ENCODE measurements around the gene GAL3ST2. TPM values are rescaled to one million over a fixed set of nuclear protein-coding genes. Genes with fewer than 3 reads are reported as not detected.
"Not testable (repeated sequence)": the region's sequence is repeated elsewhere in the genome, so short reads cannot be mapped to it uniquely, and the experiment has no call there.

Gene GAL3ST2
- total RNA-seq: under 1 TPM; 0.33 to 0.50 TPM
- under 1 TPM; 0.77 to 0.79 TPM for polyA plus RNA-seq (ENCODE audit: insufficient read length in 2 of 2)
- long read RNA-seq, donor 1: 0 reads
- long read RNA-seq, donor 2: 0 reads
- long read RNA-seq, donor 3: 0 reads
- long read RNA-seq, donor 4: 0 reads

GRCh38 chr2:241776336-241777169 is at the start of gene GAL3ST2:
Gene GAL3ST2, plus strand, starts transcription at chr2:241776822. Its CDS starts 134 bp downstream, at chr2:241776956.
- H3K27ac ChIP-seq (ENCODE audit: low read depth, low read length): no peak within 1 kb of the TSS
- peaks cover 14% of the 10 kb centered on the region for H3K4me1 ChIP-seq (ENCODE audit: control insufficient read depth, insufficient read depth, low read length)
- H3K9me3 ChIP-seq (ENCODE audit: control insufficient read depth, insufficient read depth, low read length): no peaks in the 10 kb centered on the region
- H3K36me3 ChIP-seq (ENCODE audit: control insufficient read depth, insufficient read depth, low read length): peaks cover 3% of the 10 kb centered on the region
- H3K4me3 ChIP-seq (ENCODE audit: low read depth, low read length): no peak within 1 kb of the TSS
- 83% methylated on average over 27 of the region's 27 CpGs for WGBS (ENCODE audit: insufficient coverage)
- no peaks in the 10 kb centered on the region for H3K27me3 ChIP-seq (ENCODE audit: control insufficient read depth, insufficient read depth, low read length)
- no peak for DNase-seq (ENCODE audit: low read depth in 4 of 6, low spot score in 6 of 6)

- Histone ChIP-seq H3K27ac (ENCODE audit: low read depth, low read length) (no peak overlapping the region), H3K4me1 (ENCODE audit: control insufficient read depth, insufficient read depth, low read length) (no peaks in the 10 kb centered on the region), H3K36me3 (ENCODE audit: control insufficient read depth, insufficient read depth, low read length) (peaks cover 53% of the 10 kb centered on the region), H3K9me3 (ENCODE audit: control insufficient read depth, insufficient read depth, low read length) (peaks cover 2% of the 10 kb centered on the region), H3K27me3 (ENCODE audit: control insufficient read depth, insufficient read depth, low read length) (no peaks in the 10 kb centered on the region), H3K4me3 (ENCODE audit: low read depth, low read length) (no peak overlapping the region)
- WGBS (ENCODE audit: insufficient coverage): 81% methylated on average over 6 of the region's 8 CpGs
- DNase-seq (ENCODE audit: low read depth in 4 of 6, low spot score in 6 of 6): no peak
These were observed 48.6 kb upstream of the GAL3ST2 start for GRCh38 chr2:241728000-241728399.

DNA sequence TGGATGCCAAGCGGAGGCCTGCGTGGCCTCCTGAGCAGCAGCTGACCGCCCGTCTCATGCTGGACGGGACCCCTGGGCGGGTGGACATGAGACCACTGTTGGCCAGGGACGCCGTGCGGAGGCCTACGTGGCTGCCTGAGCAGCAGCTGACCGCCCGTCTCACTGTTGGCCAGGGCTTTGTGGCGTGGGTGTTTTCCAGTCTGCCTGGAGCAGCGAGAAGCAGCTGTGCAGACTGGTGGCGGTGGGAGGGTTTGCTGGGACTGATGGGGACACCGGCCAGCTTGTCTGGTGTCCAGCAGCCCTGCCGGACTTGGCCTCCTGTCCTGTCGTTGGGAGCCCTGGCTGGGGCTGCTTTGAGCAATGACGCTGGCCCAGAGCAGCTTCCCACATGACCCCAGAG is 48.0 kb upstream of the GAL3ST2 start:
- Histone ChIP-seq H3K27ac (ENCODE audit: low read depth, low read length) (no peak overlapping the region), H3K9me3 (ENCODE audit: control insufficient read depth, insufficient read depth, low read length) (no peaks in the 10 kb centered on the region), H3K4me1 (ENCODE audit: control insufficient read depth, insufficient read depth, low read length) (no peaks in the 10 kb centered on the region), H3K27me3 (ENCODE audit: control insufficient read depth, insufficient read depth, low read length) (no peaks in the 10 kb centered on the region), H3K36me3 (ENCODE audit: control insufficient read depth, insufficient read depth, low read length) (peaks cover 47% of the 10 kb centered on the region), H3K4me3 (ENCODE audit: low read depth, low read length) (no peak overlapping the region)
- DNase-seq (ENCODE audit: low read depth in 4 of 6, low spot score in 6 of 6): no peak
- WGBS (ENCODE audit: insufficient coverage): 80% methylated on average over 19 of the region's 19 CpGs

DNA sequence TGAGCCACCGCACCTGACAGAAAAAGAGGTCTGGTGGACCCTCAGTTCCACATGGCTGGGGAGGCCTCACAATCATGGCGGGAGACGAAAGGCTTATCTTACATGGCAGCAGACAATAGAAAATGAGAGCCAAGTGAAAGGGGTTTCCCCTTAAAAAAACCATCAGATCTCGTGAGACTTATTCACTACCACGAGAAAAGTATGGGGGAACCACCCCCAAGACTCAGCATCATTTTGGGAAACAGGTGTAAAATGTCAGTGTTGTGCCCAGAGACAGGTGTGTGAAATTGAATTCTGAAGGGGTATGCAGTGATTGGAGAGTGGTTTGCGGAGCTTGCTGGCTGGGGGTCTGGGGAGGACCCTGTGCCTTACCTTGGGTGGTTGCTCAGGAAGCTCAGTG is 46.8 kb upstream of the GAL3ST2 start:
- H3K4me3 ChIP-seq (ENCODE audit: low read depth, low read length): no peak overlapping the region
- no peaks in the 10 kb centered on the region for H3K27me3 ChIP-seq (ENCODE audit: control insufficient read depth, insufficient read depth, low read length)
- no peak overlapping the region for H3K27ac ChIP-seq (ENCODE audit: low read depth, low read length)
- H3K4me1 ChIP-seq (ENCODE audit: control insufficient read depth, insufficient read depth, low read length): peaks cover 5% of the 10 kb centered on the region
- 100% methylated on average over 1 of the region's 6 CpGs for WGBS (ENCODE audit: insufficient coverage)
- DNase-seq (ENCODE audit: low read depth in 4 of 6, low spot score in 6 of 6): no peak
- H3K9me3 ChIP-seq (ENCODE audit: control insufficient read depth, insufficient read depth, low read length): no peaks in the 10 kb centered on the region
- peaks cover 34% of the 10 kb centered on the region for H3K36me3 ChIP-seq (ENCODE audit: control insufficient read depth, insufficient read depth, low read length)

DNA sequence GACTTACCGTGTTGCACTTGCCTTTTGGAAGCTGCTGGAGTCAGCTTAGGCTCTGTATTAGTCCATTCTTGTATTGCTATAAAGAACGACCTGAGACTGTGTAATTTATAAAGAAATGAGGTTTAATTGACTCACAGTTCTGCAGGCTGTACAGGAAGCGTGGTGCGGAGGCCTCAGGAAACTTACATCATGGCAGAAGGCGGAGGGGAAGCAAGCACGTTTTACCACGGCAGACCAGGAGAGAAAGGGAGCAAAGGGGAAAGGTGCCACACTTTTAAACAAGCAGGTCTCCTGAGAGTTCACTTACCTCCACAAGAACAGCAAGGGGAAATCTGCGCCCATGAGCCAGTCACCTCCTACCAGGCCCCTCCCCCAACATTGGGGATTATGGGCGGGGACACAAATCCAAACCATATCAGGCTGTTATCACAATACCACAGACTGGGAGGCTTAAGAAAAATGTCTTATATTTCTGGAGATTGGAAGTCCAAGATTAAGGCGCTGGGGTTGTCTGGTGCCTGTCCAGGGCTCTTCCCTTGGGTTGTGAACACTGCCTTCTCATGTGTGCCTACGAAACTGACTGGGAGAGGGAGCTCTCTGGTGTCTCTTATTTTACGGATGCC is 45.8 kb upstream of the GAL3ST2 start:
- Histone ChIP-seq H3K4me3 (ENCODE audit: low read depth, low read length) (no peak overlapping the region), H3K4me1 (ENCODE audit: control insufficient read depth, insufficient read depth, low read length) (peaks cover 12% of the 10 kb centered on the region), H3K27ac (ENCODE audit: low read depth, low read length) (no peak overlapping the region), H3K9me3 (ENCODE audit: control insufficient read depth, insufficient read depth, low read length) (no peaks in the 10 kb centered on the region), H3K27me3 (ENCODE audit: control insufficient read depth, insufficient read depth, low read length) (no peaks in the 10 kb centered on the region), H3K36me3 (ENCODE audit: control insufficient read depth, insufficient read depth, low read length) (peaks cover 26% of the 10 kb centered on the region)
- WGBS (ENCODE audit: insufficient coverage): 87% methylated on average over 8 of the region's 12 CpGs
- no peak for DNase-seq (ENCODE audit: low read depth in 4 of 6, low spot score in 6 of 6)

DNA sequence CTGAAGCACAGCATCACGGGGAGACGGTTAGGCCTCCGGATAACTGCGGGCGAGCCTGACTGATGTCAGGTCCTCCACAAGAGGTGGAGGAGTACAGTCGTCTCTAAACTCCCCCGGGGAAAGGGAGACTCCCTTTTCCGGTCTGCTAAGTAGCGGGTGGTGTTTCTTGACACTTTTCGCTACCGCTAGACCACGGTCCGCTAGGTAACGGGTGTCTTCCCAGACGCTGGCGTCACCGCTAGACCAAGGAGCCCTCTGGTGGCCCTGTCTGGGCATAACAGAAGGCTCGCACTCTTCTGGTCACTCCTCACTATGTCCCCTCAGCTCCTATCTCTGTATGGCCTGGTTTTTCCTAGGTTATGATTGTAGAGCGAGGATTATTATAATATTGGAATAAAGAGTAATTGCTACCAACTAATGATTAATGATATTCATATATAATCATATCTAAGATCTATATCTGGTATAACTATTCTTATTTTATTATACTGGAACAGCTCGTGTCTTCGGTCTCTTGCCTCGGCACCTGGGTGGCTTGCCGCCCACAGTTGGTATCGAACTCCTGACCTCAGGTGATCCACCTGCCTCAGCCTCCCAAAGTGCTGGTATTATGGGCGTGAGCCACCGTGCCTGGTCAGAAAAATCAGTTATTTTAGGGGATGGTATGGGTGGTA is 44.0 kb upstream of the GAL3ST2 start:
- Histone ChIP-seq H3K36me3 (ENCODE audit: control insufficient read depth, insufficient read depth, low read length) (peaks cover 15% of the 10 kb centered on the region), H3K4me1 (ENCODE audit: control insufficient read depth, insufficient read depth, low read length) (peaks cover 14% of the 10 kb centered on the region)
- not testable (repeated sequence) for H3K27me3 ChIP-seq (ENCODE audit: control insufficient read depth, insufficient read depth, low read length); H3K4me3 ChIP-seq (ENCODE audit: low read depth, low read length); H3K9me3 ChIP-seq (ENCODE audit: control insufficient read depth, insufficient read depth, low read length); H3K27ac ChIP-seq (ENCODE audit: low read depth, low read length)
- WGBS (ENCODE audit: insufficient coverage): 66% methylated on average over 9 of the region's 26 CpGs
- peak in 2 of 6 donors; percentile 44 to 68 for DNase-seq (ENCODE audit: low read depth in 4 of 6, low spot score in 6 of 6)

DNA sequence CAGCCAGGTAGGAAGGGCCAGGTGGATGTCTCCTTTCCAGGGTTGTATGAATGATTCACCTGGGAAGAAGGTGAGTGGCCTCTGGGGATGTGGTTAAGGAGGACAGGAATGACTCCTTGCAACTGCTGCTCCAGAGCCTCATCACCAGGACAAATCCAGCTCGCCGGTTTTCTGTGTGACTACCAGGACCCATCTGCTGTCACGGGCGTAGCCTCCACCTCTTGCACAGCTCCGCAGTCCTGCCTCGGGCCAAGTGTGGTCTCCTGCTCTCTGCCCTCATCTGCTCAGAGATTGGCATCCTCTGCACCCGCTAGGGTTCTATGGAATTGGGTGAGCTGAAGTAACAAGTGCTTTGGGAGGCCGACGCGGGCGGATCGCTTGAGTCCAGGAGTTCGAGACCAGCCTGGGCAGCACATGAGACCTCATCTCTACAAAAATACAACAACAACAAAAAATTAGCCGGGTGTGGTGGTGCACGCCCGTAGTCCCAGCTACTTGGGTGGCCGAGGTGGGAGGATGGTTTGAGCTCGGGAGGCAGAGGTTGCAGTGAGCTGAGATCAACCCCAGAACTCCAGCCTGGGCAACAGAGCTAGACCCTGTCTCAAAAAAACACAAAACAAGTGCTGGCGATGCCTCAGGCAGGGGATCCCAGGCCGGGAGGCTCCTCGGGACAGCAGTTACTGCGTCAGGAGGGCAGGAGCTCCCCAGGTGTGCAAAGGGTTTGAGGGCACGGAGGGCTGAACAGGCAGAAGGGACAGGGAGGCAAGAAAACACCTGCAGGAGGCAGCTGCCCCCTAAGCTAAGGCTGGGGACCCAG is 43.0 kb upstream of the GAL3ST2 start:
- Histone ChIP-seq H3K4me1 (ENCODE audit: control insufficient read depth, insufficient read depth, low read length) (peaks cover 14% of the 10 kb centered on the region), H3K36me3 (ENCODE audit: control insufficient read depth, insufficient read depth, low read length) (peaks cover 15% of the 10 kb centered on the region), H3K9me3 (ENCODE audit: control insufficient read depth, insufficient read depth, low read length) (no peaks in the 10 kb centered on the region), H3K4me3 (ENCODE audit: low read depth, low read length) (peak overlapping the region; percentile 40), H3K27me3 (ENCODE audit: control insufficient read depth, insufficient read depth, low read length) (no peaks in the 10 kb centered on the region), H3K27ac (ENCODE audit: low read depth, low read length) (peak overlapping the region; percentile 47)
- DNase-seq (ENCODE audit: low read depth in 4 of 6, low spot score in 6 of 6): no peak
- 83% methylated on average over 13 of the region's 23 CpGs for WGBS (ENCODE audit: insufficient coverage)

DNA sequence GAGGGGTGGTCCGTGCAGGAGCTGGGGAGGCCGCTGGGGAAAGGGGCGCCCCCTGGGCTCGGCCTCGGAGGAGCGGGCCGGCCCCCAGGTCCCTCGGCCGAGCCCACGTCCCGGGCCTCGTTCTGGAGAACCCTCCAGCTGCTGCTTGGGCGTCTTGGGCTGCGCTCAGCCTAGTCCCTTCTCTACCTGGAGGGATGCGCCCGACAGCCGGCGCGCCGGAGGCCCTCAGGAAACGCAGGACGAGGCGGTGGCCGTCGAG is 42.5 kb upstream of the GAL3ST2 start:
- H3K27ac ChIP-seq (ENCODE audit: low read depth, low read length): peak overlapping the region; percentile 47
- H3K9me3 ChIP-seq (ENCODE audit: control insufficient read depth, insufficient read depth, low read length): no peaks in the 10 kb centered on the region
- 2% methylated on average over 25 of the region's 25 CpGs for WGBS (ENCODE audit: insufficient coverage)
- peaks cover 16% of the 10 kb centered on the region for H3K36me3 ChIP-seq (ENCODE audit: control insufficient read depth, insufficient read depth, low read length)
- H3K4me1 ChIP-seq (ENCODE audit: control insufficient read depth, insufficient read depth, low read length): peaks cover 14% of the 10 kb centered on the region
- no peaks in the 10 kb centered on the region for H3K27me3 ChIP-seq (ENCODE audit: control insufficient read depth, insufficient read depth, low read length)
- DNase-seq (ENCODE audit: low read depth in 4 of 6, low spot score in 6 of 6): no peak
- peak overlapping the region; percentile 40 for H3K4me3 ChIP-seq (ENCODE audit: low read depth, low read length)
